GM18498 (cell line): ENCODE data around the gene CMTM3.
"Not testable (repeated sequence)": the region's sequence is repeated elsewhere in the genome, so short reads cannot be mapped to it uniquely, and the experiment has no call there.

Source experiments
- ATAC-seq: cut with Tn5 transposase; IDR thresholded peaks from one replicate; pipeline ENCODE4 v1.9.1; 2021; ENCODE audit warnings: mild to moderate bottlenecking, moderate library complexity; ENCODE audit not compliant: unreplicated experiment

The CMTM3 gene

DNA sequence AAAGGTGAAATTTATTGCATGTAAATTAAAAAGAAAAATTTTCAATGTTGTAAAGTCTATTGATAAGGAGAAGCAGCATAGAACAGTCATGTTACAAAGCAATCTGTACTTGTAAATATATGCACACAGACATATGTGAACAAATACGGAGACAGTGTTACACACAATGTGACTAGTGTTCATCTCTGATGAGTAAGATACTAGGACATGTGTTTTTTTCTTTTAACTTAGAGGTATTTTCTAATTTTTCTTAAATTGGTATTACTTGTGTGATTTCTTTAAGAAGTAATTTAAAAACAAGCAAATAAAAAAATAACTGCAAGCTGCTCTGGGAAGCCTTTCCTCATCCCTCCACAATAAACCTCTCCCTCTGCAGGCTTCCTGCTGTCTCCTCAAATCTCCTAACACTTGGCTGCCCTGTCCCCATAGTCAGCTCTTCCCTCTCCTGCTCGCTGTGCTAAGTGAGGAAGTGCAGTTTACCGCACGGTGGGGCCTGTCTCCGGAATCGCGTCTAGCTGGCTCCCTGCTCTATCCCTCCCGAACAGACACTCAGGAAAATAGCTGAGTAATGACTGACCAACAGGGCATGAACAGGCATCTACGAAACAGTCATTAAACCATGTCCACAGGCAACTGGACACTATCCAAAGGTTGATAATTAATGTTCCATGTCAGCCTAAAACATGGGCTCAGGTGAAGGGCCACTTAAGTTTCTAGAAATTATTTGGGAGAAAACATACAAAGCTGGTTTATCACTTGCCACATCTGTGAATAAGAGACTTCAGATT, 56.1 kb downstream of the CMTM3 start:
- ATAC-seq, result no peak

DNA sequence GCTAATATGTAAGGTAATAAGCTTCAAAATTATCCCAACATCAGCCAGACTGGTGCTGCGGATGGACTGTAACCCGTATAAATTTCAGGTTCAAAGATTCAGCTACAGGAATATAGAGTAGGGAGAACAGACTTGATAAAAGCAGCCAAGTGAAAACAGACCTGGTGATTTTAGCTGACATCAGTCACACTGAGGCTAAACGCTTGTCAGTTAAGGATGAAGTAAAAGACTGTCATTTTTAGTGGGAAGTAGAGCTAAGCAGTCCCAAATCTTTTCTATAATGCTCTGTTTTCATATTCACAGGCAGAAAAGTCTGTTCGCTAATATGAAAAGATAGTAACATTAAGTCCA, 56.7 kb downstream of the CMTM3 start:
- ATAC-seq, result no peak

DNA sequence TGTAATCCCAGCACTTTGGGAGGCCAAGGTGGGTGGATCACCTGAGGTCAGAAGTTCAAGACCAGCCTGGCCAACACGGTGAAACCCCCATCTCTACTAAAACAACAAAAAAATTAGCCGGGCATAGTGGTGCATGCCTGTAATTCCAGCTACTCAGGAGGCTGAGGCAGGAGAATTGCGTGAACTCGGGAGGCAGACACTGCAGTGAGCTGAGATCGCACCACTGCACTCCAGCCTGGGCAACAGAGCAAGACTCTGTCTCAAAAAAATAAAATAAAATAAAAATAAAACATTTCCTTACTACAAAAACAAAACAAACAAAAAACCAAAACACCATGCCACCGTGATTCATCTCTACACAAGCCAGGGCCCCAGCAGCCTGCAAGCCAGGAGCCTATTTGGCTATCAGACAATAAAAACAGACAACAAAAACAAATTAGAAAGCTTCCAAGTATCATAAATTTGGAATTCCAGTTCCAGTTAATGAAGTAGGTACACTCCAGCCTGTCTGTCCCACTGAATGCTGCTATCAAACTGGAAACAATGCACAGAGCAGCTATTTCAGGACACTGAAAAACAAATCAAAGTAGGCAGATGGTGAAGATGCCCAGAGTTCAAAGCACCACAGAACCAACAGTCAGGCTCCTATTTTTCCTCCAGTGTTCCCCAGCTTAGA, 57.3 kb downstream of the CMTM3 start:
- not testable (repeated sequence) for ATAC-seq

DNA sequence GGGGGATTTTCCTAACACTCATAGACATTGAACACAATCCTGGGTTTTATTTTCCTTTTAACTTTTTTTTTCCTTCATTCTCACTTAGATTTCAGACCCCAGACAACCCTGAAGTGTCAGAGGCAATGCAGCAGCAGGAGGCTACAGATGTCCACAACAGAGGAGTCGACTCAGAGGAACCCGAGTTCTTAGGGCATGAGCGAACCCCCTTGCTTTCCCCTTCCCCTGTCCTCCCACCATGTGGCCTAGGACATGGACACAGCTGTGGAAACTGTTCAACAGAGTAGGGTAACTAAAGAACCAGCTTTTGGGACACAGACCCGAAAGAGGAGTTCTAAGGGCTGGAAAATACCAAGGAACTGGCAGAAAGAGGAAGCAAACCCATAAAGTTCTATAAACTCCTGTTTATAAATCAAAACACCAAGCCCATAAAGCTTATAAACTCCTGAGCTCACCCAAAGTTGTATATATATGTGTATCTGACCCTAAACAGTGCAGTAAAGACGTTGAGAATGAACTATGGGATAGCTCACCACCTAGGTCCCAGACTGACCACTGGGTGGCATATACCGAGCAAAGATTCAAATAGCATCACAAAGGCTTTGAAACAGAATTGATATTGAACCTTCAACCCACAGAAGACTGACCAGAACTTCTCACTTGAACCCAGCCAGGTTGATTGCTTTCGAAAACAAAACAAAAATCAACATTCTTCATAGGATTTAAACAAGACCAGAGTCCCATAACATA, 58.1 kb downstream of the CMTM3 start:
- ATAC-seq, result no peak
